OCI-LY1 (cell line): ENCODE data around the gene SLIRP.

Source experiments
- EZH2 ChIP-seq: fragments of 200-600 bp; sonication (generic), shearing (Covaris generic); IDR thresholded peaks from 2 replicates; pipeline ENCODE4 v1.8.0; 2017; ENCODE audit warnings: borderline replicate concordance, mixed run types, mild to moderate bottlenecking, antibody characterized with exemption, low read length, moderate library complexity, mixed read lengths
- TF ChIP-seq, protein P1 (sequence below): fragments of 200-600 bp; sonication (generic), shearing (Covaris generic); IDR thresholded peaks from 2 replicates; pipeline ENCODE4 v1.5.1; 2017; ENCODE audit warnings: mild to moderate bottlenecking, antibody characterized with exemption, low read length, moderate library complexity, mixed read lengths

DNA sequence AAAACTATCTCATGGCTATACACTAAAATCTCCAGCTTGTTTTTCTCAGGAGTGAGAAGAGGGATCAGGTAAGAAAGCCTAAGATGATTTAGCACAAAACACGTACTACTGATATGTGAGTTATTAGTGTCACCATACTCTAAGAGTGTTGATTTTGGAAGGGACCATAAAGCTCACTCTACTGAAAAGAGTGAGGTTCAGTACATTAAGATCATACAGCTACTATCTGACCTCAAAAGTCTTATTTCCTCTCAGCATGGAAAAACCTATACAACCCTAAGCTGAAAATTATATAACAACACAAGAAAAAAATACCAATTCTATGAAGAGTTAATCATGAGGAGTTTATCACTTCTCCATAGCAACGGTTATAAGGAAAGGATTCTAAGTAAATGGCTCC, 33.5 kb downstream of the SLIRP start:
- TF ChIP-seq, protein P1, sequence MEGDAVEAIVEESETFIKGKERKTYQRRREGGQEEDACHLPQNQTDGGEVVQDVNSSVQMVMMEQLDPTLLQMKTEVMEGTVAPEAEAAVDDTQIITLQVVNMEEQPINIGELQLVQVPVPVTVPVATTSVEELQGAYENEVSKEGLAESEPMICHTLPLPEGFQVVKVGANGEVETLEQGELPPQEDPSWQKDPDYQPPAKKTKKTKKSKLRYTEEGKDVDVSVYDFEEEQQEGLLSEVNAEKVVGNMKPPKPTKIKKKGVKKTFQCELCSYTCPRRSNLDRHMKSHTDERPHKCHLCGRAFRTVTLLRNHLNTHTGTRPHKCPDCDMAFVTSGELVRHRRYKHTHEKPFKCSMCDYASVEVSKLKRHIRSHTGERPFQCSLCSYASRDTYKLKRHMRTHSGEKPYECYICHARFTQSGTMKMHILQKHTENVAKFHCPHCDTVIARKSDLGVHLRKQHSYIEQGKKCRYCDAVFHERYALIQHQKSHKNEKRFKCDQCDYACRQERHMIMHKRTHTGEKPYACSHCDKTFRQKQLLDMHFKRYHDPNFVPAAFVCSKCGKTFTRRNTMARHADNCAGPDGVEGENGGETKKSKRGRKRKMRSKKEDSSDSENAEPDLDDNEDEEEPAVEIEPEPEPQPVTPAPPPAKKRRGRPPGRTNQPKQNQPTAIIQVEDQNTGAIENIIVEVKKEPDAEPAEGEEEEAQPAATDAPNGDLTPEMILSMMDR: no peak
- no peak for TF ChIP-seq EZH2
